SK-N-SH treated with all-trans-retinoic acid at 6 μM for 48 hours (cell line): Measurements from ENCODE around the gene TTC19.

Source experiments
- ATAC-seq: fragments of 200-7000 bp; cut with Tn5 transposase; 3 replicates; pipeline ENCODE4 v1.9.1; 2020; ENCODE audit warnings: mild to moderate bottlenecking, moderate library complexity
- ARNTL ChIP-seq: fragments of 450-650 bp; formaldehyde crosslinking; IDR thresholded peaks from 2 replicates; pipeline ENCODE4 v1.5.0; 2020; ENCODE audit warnings: low read depth, mild to moderate bottlenecking, moderate library complexity, borderline replicate concordance
- CREB5 ChIP-seq: fragments of 250-450 bp; sonication (Bioruptor Pico); IDR thresholded peaks from 2 replicates; pipeline ENCODE4 v1.5.1; 2020; ENCODE audit warnings: low read depth, mild to moderate bottlenecking, moderate library complexity
- CSDC2 ChIP-seq: fragments of 250-450 bp; sonication (Bioruptor Pico); IDR thresholded peaks from 2 replicates; pipeline ENCODE4 v1.5.0; 2020; ENCODE audit warnings: mild to moderate bottlenecking, moderate library complexity
- CSRNP3 ChIP-seq: fragments of 250-450 bp; sonication (Bioruptor Pico); IDR thresholded peaks from 2 replicates; pipeline ENCODE4 v1.5.1; 2021; ENCODE audit warnings: mild to moderate bottlenecking, moderate library complexity
- GLIS3 ChIP-seq: fragments of 250-450 bp; sonication (Bioruptor Pico); IDR thresholded peaks from 2 replicates; pipeline ENCODE4 v1.5.0; 2020; ENCODE audit warnings: mild to moderate bottlenecking, moderate library complexity
- ISL1 ChIP-seq: fragments of 250-450 bp; sonication (Bioruptor Pico); IDR thresholded peaks from 2 replicates; pipeline ENCODE4 v2.1.2; 2022; ENCODE audit warnings: mild to moderate bottlenecking, moderate library complexity
- OSR1 ChIP-seq: fragments of 250-450 bp; sonication (Bioruptor Pico); IDR thresholded peaks from 2 replicates; pipeline ENCODE4 v1.8.0; 2022; ENCODE audit warnings: moderate library complexity, mild to moderate bottlenecking, inconsistent platforms
- PATZ1 ChIP-seq: fragments of 250-450 bp; sonication (Bioruptor Pico); IDR thresholded peaks from 2 replicates; pipeline ENCODE4 v1.8.0; 2020; ENCODE audit warnings: mild to moderate bottlenecking, moderate library complexity, borderline replicate concordance
- POU6F1 ChIP-seq: fragments of 250-450 bp; sonication (Bioruptor Pico); IDR thresholded peaks from 2 replicates; pipeline ENCODE4 v1.8.0; 2021; ENCODE audit warnings: low read depth, mild to moderate bottlenecking, moderate library complexity, borderline replicate concordance
- PPARA ChIP-seq: fragments of 250-450 bp; sonication (Bioruptor Pico); IDR thresholded peaks from 2 replicates; pipeline ENCODE4 v1.5.0; 2020; ENCODE audit warnings: mild to moderate bottlenecking, borderline replicate concordance
- SNAI2 ChIP-seq: fragments of 250-450 bp; sonication (Bioruptor Pico); IDR thresholded peaks from 2 replicates; pipeline ENCODE4 v1.5.0; 2020; ENCODE audit warnings: mild to moderate bottlenecking, moderate library complexity
- TCF4 ChIP-seq: fragments of 250-450 bp; sonication (Bioruptor Pico); IDR thresholded peaks from 2 replicates; pipeline ENCODE4 v1.8.0; 2021; ENCODE audit warnings: mild to moderate bottlenecking, moderate library complexity, borderline replicate concordance
- TOX ChIP-seq: fragments of 250-450 bp; sonication (Bioruptor Pico); IDR thresholded peaks from 2 replicates; pipeline ENCODE4 v1.8.0; 2021; ENCODE audit warnings: mild to moderate bottlenecking, moderate library complexity, borderline replicate concordance
- TSHZ2 ChIP-seq: fragments of 250-450 bp; sonication (Bioruptor Pico); IDR thresholded peaks from 2 replicates; pipeline ENCODE4 v1.5.0; 2020; ENCODE audit warnings: mild to moderate bottlenecking, moderate library complexity
- ZC3H10 ChIP-seq: fragments of 250-450 bp; sonication (Bioruptor Pico); IDR thresholded peaks from 2 replicates; pipeline ENCODE4 v1.5.1; 2021; ENCODE audit warnings: mild to moderate bottlenecking, moderate library complexity
- ZFP3 ChIP-seq: fragments of 250-450 bp; sonication (Bioruptor Pico); IDR thresholded peaks from 2 replicates; pipeline ENCODE4 v1.5.0; 2020; ENCODE audit warnings: mild to moderate bottlenecking, moderate library complexity
- ZFP30 ChIP-seq: fragments of 450-650 bp; formaldehyde crosslinking; IDR thresholded peaks from 2 replicates; pipeline ENCODE4 v1.5.0; 2022; ENCODE audit warnings: mild to moderate bottlenecking, moderate library complexity
- ZNF70 ChIP-seq: fragments of 450-650 bp; formaldehyde crosslinking; IDR thresholded peaks from 2 replicates; pipeline ENCODE4 v1.5.0; 2020; ENCODE audit warnings: mild to moderate bottlenecking, moderate library complexity
- ZNF8 ChIP-seq: fragments of 450-650 bp; formaldehyde crosslinking; IDR thresholded peaks from 2 replicates; pipeline ENCODE4 v1.5.0; 2020; ENCODE audit warnings: mild to moderate bottlenecking, moderate library complexity

The TTC19 gene

GRCh38 chr17:15971882-15972281 is 27.7 kb upstream of the TTC19 start (continued):
- TF ChIP-seq PATZ1 (CRISPR knock-in tag): no peak

- ATAC-seq: no peak
- TF ChIP-seq TOX (CRISPR knock-in tag) (no peak), ZNF70 (CRISPR knock-in tag) (no peak), TCF4 (CRISPR knock-in tag) (no peak), ZFP30 (CRISPR knock-in tag) (no peak), POU6F1 (CRISPR knock-in tag) (no peak), SNAI2 (CRISPR knock-in tag) (no peak), CSRNP3 (no peak), ZFP3 (no peak)
Observed at GRCh38 chr17:15972497-15972951, 27.1 kb upstream of the TTC19 start.

GRCh38 chr17:15973016-15973415 is 26.6 kb upstream of the TTC19 start:
- TF ChIP-seq PATZ1 (CRISPR knock-in tag): no peak
- TF ChIP-seq POU6F1 (CRISPR knock-in tag): no peak
- TF ChIP-seq ZNF8 (CRISPR knock-in tag): no peak
- no peak for TF ChIP-seq GLIS3 (CRISPR knock-in tag)
- no peak for TF ChIP-seq ZNF70 (CRISPR knock-in tag)
- TF ChIP-seq ZC3H10: no peak
- no peak for TF ChIP-seq PPARA
- TF ChIP-seq TCF4 (CRISPR knock-in tag): no peak
- no peak for TF ChIP-seq ARNTL (CRISPR knock-in tag)
- ATAC-seq: peak; percentile 18; the same call in 1 of the 3 replicates

GRCh38 chr17:15973834-15974233 is 25.8 kb upstream of the TTC19 start:
- ATAC-seq: peak; percentile 46
- TF ChIP-seq ZFP3 (no peak), CSDC2 (CRISPR knock-in tag) (no peak), PATZ1 (CRISPR knock-in tag) (no peak), ZFP30 (CRISPR knock-in tag) (no peak), TCF4 (CRISPR knock-in tag) (no peak), SNAI2 (CRISPR knock-in tag) (no peak), CREB5 (CRISPR knock-in tag) (no peak), OSR1 (CRISPR knock-in tag) (no peak), ISL1 (CRISPR knock-in tag) (no peak), ARNTL (CRISPR knock-in tag) (no peak), TSHZ2 (no peak), GLIS3 (CRISPR knock-in tag) (no peak)
